Endothelial cell of umbilical vein (primary cell): ENCODE results near the gene PCYOX1L. TPM values are rescaled to one million over a fixed set of nuclear protein-coding genes. Genes with fewer than 3 reads are reported as not detected.

Experiments used
- BruUV-seq: library from RNA; stranded (reverse); fragments of 400-500 nt; replicated peaks from 2 replicates; lab custom pipeline; 2021; lab: Mats Ljungman, UMichigan
- CTCF ChIA-PET: fragments of 300-600, 350-600 bp; sonication (Branson Sonifier 250); formaldehyde crosslinking; loops from one replicate; lab custom pipeline; 2021; ENCODE audit warnings: antibody characterized with exemption, inconsistent platforms; lab: Charles Lee
- POLR2A ChIA-PET: fragments of 300-600, 350-600 bp; sonication (Branson Sonifier 250); formaldehyde crosslinking; loops from one replicate; lab custom pipeline; 2021; ENCODE audit warnings: antibody characterized with exemption, inconsistent platforms; lab: Charles Lee
- DNase-seq: peaks from one replicate; pipeline ENCODE4 v3.0.0-alpha.2; 2011; ENCODE audit warnings: low read depth, low spot score
- FAIRE-seq: peaks from 2 replicates; lab custom pipeline; 2011; peaks lifted over from hg19 to GRCh38; lab: Jason Lieb, UNC
- H2AFZ ChIP-seq: 2 replicates; pipeline ENCODE4 v1.6.0; 2012; ENCODE audit warnings: low read depth, low read length, control low read depth, inconsistent platforms
- H3K27ac ChIP-seq: 2 replicates; pipeline ENCODE4 v1.5.1; 2011; ENCODE audit warnings: low read depth, mild to moderate bottlenecking, control low read depth, low read length, moderate library complexity; ENCODE audit not compliant: insufficient read depth
- H3K27me3 ChIP-seq, 2 experiments: 2 replicates each; pipeline versions ENCODE4 v1.6.0 to v1.6.1; 2011; ENCODE audit warnings: low read length in 2 of 2, mixed read lengths in 1 of 2; ENCODE audit not compliant: control insufficient read depth in 2 of 2, insufficient read depth in 2 of 2
- H3K36me3 ChIP-seq, 2 experiments: 2 replicates in 1 of 2; 3 replicates in 1 of 2; pipeline ENCODE4 v1.5.1; 2011; ENCODE audit warnings: low read length in 2 of 2, mild to moderate bottlenecking in 1 of 2, moderate library complexity in 1 of 2; ENCODE audit not compliant: control insufficient read depth in 2 of 2, insufficient read depth in 2 of 2; ENCODE audit errors: extremely low read depth in 1 of 2
- H3K4me1 ChIP-seq: 3 replicates; pipeline ENCODE4 v1.5.1; 2011; ENCODE audit warnings: mild to moderate bottlenecking, low read length; ENCODE audit not compliant: control insufficient read depth, insufficient read depth; ENCODE audit errors: extremely low read depth
- H3K4me2 ChIP-seq: 2 replicates; pipeline ENCODE4 v1.6.1; 2011; ENCODE audit warnings: low read length, control low read depth, mixed read lengths; ENCODE audit not compliant: insufficient read depth
- H3K4me3 ChIP-seq, 3 experiments: fragments of 200-600 bp in 1 of 3; sonication (generic), shearing (Covaris generic) in 1 of 3; replicated peaks in 1 of 3; 2 replicates each; pipeline ENCODE4 v1.5.1; 2011 to 2016; ENCODE audit warnings: control low read depth in 3 of 3, low read length in 3 of 3, mild to moderate bottlenecking in 2 of 3, inconsistent platforms in 1 of 3, low read depth in 1 of 3, moderate library complexity in 1 of 3; ENCODE audit not compliant: insufficient read depth in 1 of 3
- H3K79me2 ChIP-seq: 2 replicates; pipeline ENCODE4 v1.6.0; 2012; ENCODE audit warnings: low read length, inconsistent platforms; ENCODE audit not compliant: control insufficient read depth, insufficient read depth
- H3K9ac ChIP-seq: replicated peaks from 2 replicates; pipeline ENCODE3; 2011; ENCODE audit warnings: low read length, control low read depth; ENCODE audit not compliant: insufficient read depth; ENCODE audit errors: extremely low read depth
- H3K9me1 ChIP-seq: replicated peaks from 3 replicates; pipeline ENCODE4 v1.6.0; 2011; ENCODE audit warnings: mild to moderate bottlenecking, low read length; ENCODE audit not compliant: control insufficient read depth, insufficient read depth; ENCODE audit errors: extremely low read depth
- H3K9me3 ChIP-seq: replicated peaks from 2 replicates; pipeline ENCODE4 v1.5.1; 2012; ENCODE audit warnings: low read length, inconsistent platforms; ENCODE audit not compliant: control insufficient read depth, insufficient read depth
- H4K20me1 ChIP-seq: replicated peaks from 2 replicates; pipeline ENCODE3; 2011; ENCODE audit warnings: mild to moderate bottlenecking, low read length; ENCODE audit not compliant: control insufficient read depth, insufficient read depth; ENCODE audit errors: extremely low read depth
- CTCF ChIP-seq, 2 donors: IDR thresholded peaks; 1 replicate in 1 of 2; 2 replicates in 1 of 2; pipeline ENCODE4 v1.5.1; 2011; ENCODE audit warnings: low read length in 2 of 2, mild to moderate bottlenecking in 2 of 2, moderate library complexity in 2 of 2, control low read depth in 1 of 2, inconsistent platforms in 1 of 2, low read depth in 1 of 2; ENCODE audit not compliant: insufficient read depth in 1 of 2; ENCODE audit errors: extremely low read depth in 1 of 2
- FOS ChIP-seq: IDR thresholded peaks from 2 replicates; pipeline ENCODE4 v1.6.1; 2011; ENCODE audit warnings: mild to moderate bottlenecking, low read length, moderate library complexity, borderline replicate concordance; ENCODE audit not compliant: insufficient read depth
- GATA2 ChIP-seq: IDR thresholded peaks from 2 replicates; pipeline ENCODE4 v1.7.0; 2011; ENCODE audit warnings: low read depth, mild to moderate bottlenecking, moderate library complexity, mixed read lengths, low read length; ENCODE audit not compliant: insufficient read length, insufficient read depth
- JUN ChIP-seq: IDR thresholded peaks from 2 replicates; pipeline ENCODE4 v1.6.1; 2011; ENCODE audit warnings: borderline replicate concordance, low read depth; ENCODE audit not compliant: insufficient read length, insufficient read depth
- MAX ChIP-seq: IDR thresholded peaks from 2 replicates; pipeline ENCODE4 v1.6.1; 2011; ENCODE audit not compliant: insufficient read depth, insufficient read length
- MYC ChIP-seq: IDR thresholded peaks from one replicate; pipeline ENCODE4 v1.6.1; 2011; ENCODE audit warnings: mild to moderate bottlenecking, low read depth, low read length
- POLR2AphosphoS5 ChIP-seq: IDR thresholded peaks from 2 replicates; pipeline ENCODE4 v1.6.1; 2012; ENCODE audit warnings: low read depth, mild to moderate bottlenecking, control low read depth, low read length, moderate library complexity; ENCODE audit not compliant: insufficient read depth
- dilution Hi-C: fragments of 300-500 bp; cut with MboI; formaldehyde crosslinking; loops from one replicate; pipeline ENCODE4 v1.15.0; 2019; ENCODE audit warnings: low sequenced_read_pairs; ENCODE audit not compliant: extremely low pct_ligation_motif_present
- intact Hi-C: fragments of 100-400 bp; cut with micrococcal nuclease; formaldehyde crosslinking; loops from one replicate; pipeline ENCODE4 v1.10.0; 2022
- polyA plus RNA-seq, 4 experiments: library from polyadenylated mRNA; depleted of rRNA in 3 of 4; stranded (reverse) in 3 of 4; unstranded in 1 of 4; fragments of >200 nt; gene quantifications; 2 replicates each; pipeline versions ENCODE4 v1.2.1 to v1.2.3, GENCODE V29; 2011 to 2012; ENCODE audit warnings: missing spikeins in 1 of 4
- total RNA-seq: library from RNA; stranded (reverse); gene quantifications from 2 replicates; pipeline ENCODE4 v1.2.3, GENCODE V29; 2021

PCYOX1L gene
- total and polyA plus RNA-seq, 2 donors (not counting 3 experiments of a cell fraction or from before 2014, with no cell fraction given): 23.3 to 28.1 TPM

DNA sequence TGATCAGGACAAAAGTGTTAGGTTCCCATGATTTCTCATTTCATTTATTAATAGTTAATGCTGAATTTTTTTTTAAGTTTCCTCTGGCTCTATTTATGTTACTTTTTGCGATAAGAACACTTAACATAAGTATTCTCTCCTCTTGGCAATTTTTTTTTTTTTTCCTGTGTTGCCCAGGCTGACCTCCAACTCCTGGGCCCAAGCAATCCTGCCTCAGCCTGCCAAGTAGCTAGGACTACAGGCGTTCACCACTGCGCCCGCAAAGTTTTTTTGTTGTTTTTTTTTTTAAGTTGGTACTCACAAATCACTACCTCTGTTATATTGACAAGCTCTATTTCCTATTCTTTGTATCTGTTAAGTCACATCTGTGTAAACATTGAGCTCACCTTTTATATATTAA is 5.7 kb upstream of the PCYOX1L start:
- no peak for FAIRE-seq
- H3K4me1 ChIP-seq: peaks cover 26% of the 10 kb centered on the region
- dilution Hi-C loops: no loop called here

More for the DNA sequence above, 5.7 kb upstream of the PCYOX1L start:
- peaks cover 16 to 42% of the 10 kb centered on the region in 2 experiments for H3K36me3 ChIP-seq
- H3K27me3 ChIP-seq: no peaks in the 10 kb centered on the region
- H3K9me1 ChIP-seq: no peaks in the 10 kb centered on the region
- no peak overlapping the region for H3K4me3 ChIP-seq
- H3K9me3 ChIP-seq: no peaks in the 10 kb centered on the region
- no peak overlapping the region for H2AFZ ChIP-seq
- no peak overlapping the region for H3K27ac ChIP-seq
- no peaks in the 10 kb centered on the region for H4K20me1 ChIP-seq
- peaks cover 49% of the 10 kb centered on the region for H3K79me2 ChIP-seq
- no peak overlapping the region for H3K9ac ChIP-seq
- H3K4me2 ChIP-seq: no peak overlapping the region
- intact Hi-C loops: no loop called here
- DNase-seq: no peak
- BruUV-seq: no TSS peak
- TF ChIP-seq FOS (no peak), CTCF (IDR thresholded peaks at IDR 0.05; ENCODE audit: extremely low read depth in 1 of 2, insufficient read depth in 1 of 2, low read depth in 1 of 2, low read length in 2 of 2) (no peak), MYC (no peak), JUN (no peak), MAX (no peak), GATA2 (no peak), POLR2AphosphoS5 (no peak)
- POLR2A ChIA-PET: no interaction called here
- CTCF ChIA-PET: interaction anchor here (1.2 to 3.6 kb wide), 4 partner anchors 10 to 35 kb away, joined by 3 to 16 read pairs (median 8); no protein-coding TSS in a partner anchor
